GM12801 (cell line): ENCODE measurements around the gene SERPINA10.

Experiments used
- CTCF ChIP-seq: IDR thresholded peaks from one replicate; pipeline ENCODE4 v1.5.1; 2011; ENCODE audit warnings: control low read depth; ENCODE audit not compliant: insufficient read length; ENCODE audit errors: extremely low read depth

SERPINA10 gene

GRCh38 chr14:94312481-94313246 lies 19.6 kb upstream of the SERPINA10 start:
- TF ChIP-seq CTCF = no peak

- TF ChIP-seq CTCF = no peak
These were observed 17.2 kb upstream of the SERPINA10 start for GRCh38 chr14:94310248-94310647.

- TF ChIP-seq CTCF = no peak
These were observed 16.7 kb upstream of the SERPINA10 start for GRCh38 chr14:94309721-94310120.

- TF ChIP-seq CTCF = no peak
These were observed 14.4 kb upstream of the SERPINA10 start for GRCh38 chr14:94307410-94307992.

GRCh38 chr14:94306047-94306978 lies 13.2 kb upstream of the SERPINA10 start:
- TF ChIP-seq CTCF = no peak

GRCh38 chr14:94305620-94306019 lies 12.6 kb upstream of the SERPINA10 start:
- TF ChIP-seq CTCF = no peak

- TF ChIP-seq CTCF = no peak
These were observed 11.2 kb upstream of the SERPINA10 start for GRCh38 chr14:94304243-94304642.
